Colonic mucosa (tissue), 4 donors: Measurements from ENCODE around the gene DNPEP. TPM values are rescaled to one million over a fixed set of nuclear protein-coding genes. Genes with fewer than 3 reads are reported as not detected.
A peak's percentile ranks its signal among the peaks of the same experiment; 100 is the strongest.

Experiments used
- DNase-seq: peaks from one replicate; pipeline ENCODE4 v3.0.0-alpha.2; 2020
- H3K27ac ChIP-seq: fragments of 200-600 bp; one replicate; pipeline ENCODE4 v1.8.0; 2021
- H3K27me3 ChIP-seq: fragments of 200-600 bp; one replicate; pipeline ENCODE4 v1.8.0; 2021
- H3K36me3 ChIP-seq: fragments of 200-600 bp; one replicate; pipeline ENCODE4 v1.8.0; 2021
- H3K4me1 ChIP-seq: fragments of 200-600 bp; one replicate; pipeline ENCODE4 v1.8.0; 2021; ENCODE audit warnings: mild to moderate bottlenecking
- H3K4me3 ChIP-seq: fragments of 200-600 bp; one replicate; pipeline ENCODE4 v1.8.0; 2021
- H3K9ac ChIP-seq, 2 donors: one replicate each; pipeline ENCODE4 v1.7.0; 2013; ENCODE audit warnings: control low read depth in 2 of 2, low read depth in 2 of 2, low read length in 2 of 2
- H3K9me3 ChIP-seq: fragments of 200-600 bp; one replicate; pipeline ENCODE4 v1.8.0; 2021
- CTCF ChIP-seq: fragments of 200-600 bp; IDR thresholded peaks from one replicate; pipeline ENCODE4 v1.8.0; 2022; ENCODE audit warnings: antibody characterized with exemption, mild to moderate bottlenecking
- intact Hi-C: fragments of 100-400 bp; cut with DNase I; formaldehyde crosslinking; loops from one replicate; pipeline ENCODE4 v1.14.1; 2022
- total RNA-seq, 2 donors: library from RNA; stranded (reverse); fragmentation: NEBNext Ultra II Directional in 1 of 2; extraction: Animal tissue kit (Norgen Biotek cat#: 25700) in 1 of 2; gene quantifications; one replicate each; pipeline ENCODE4 v1.2.1, GENCODE V29; 2021
- donor health status: healthy.
- donor health status: DM: no; HTN: no; CAD: no.
- donor health status: DM: no; HTN: no; CAD: no.

Gene DNPEP
- total RNA-seq, 2 donors from 2014 or later, result 96.1 to 96.7 TPM

- intact Hi-C loops, result loop anchor here (5.0 kb wide), 1 partner anchor 74 kb away; no protein-coding TSS in a partner anchor
- H3K4me3 ChIP-seq, result no peak overlapping the region
- H3K36me3 ChIP-seq, result no peaks in the 10 kb centered on the region
- DNase-seq, result peak; percentile 65
- H3K27me3 ChIP-seq, result no peaks in the 10 kb centered on the region
- no peak overlapping the region for H3K9ac ChIP-seq
- TF ChIP-seq CTCF, result peak; percentile 89
- no peak overlapping the region for H3K27ac ChIP-seq
- H3K4me1 ChIP-seq, result peaks cover 11% of the 10 kb centered on the region
- no peaks in the 10 kb centered on the region for H3K9me3 ChIP-seq
Measured at GRCh38 chr2:219402665-219403515, 15.2 kb upstream of the DNPEP start.

- DNase-seq, result no peak
- Histone ChIP-seq H3K4me1 (peaks cover 11% of the 10 kb centered on the region), H3K27ac (no peak overlapping the region), H3K36me3 (no peaks in the 10 kb centered on the region), H3K9me3 (no peaks in the 10 kb centered on the region), H3K27me3 (no peaks in the 10 kb centered on the region), H3K4me3 (no peak overlapping the region), H3K9ac (no peak overlapping the region)
- intact Hi-C loops, result loop anchor here (2.0 to 5.0 kb wide), 2 partner anchors 76 to 129 kb away; no protein-coding TSS in a partner anchor
- TF ChIP-seq CTCF, result no peak
Measured at GRCh38 chr2:219401606-219402005, 13.9 kb upstream of the DNPEP start.

- intact Hi-C loops, result loop anchor here (2.0 to 5.0 kb wide), 2 partner anchors 77 to 130 kb away; no protein-coding TSS in a partner anchor
- H3K4me3 ChIP-seq, result no peak overlapping the region
- no peak for TF ChIP-seq CTCF
- H3K27ac ChIP-seq, result no peak overlapping the region
- H3K4me1 ChIP-seq, result peaks cover 11% of the 10 kb centered on the region
- no peaks in the 10 kb centered on the region for H3K9me3 ChIP-seq
- DNase-seq, result no peak
- H3K9ac ChIP-seq, result no peak overlapping the region
- no peaks in the 10 kb centered on the region for H3K36me3 ChIP-seq
- no peaks in the 10 kb centered on the region for H3K27me3 ChIP-seq
Measured at GRCh38 chr2:219400562-219400961, 12.8 kb upstream of the DNPEP start.

DNA sequence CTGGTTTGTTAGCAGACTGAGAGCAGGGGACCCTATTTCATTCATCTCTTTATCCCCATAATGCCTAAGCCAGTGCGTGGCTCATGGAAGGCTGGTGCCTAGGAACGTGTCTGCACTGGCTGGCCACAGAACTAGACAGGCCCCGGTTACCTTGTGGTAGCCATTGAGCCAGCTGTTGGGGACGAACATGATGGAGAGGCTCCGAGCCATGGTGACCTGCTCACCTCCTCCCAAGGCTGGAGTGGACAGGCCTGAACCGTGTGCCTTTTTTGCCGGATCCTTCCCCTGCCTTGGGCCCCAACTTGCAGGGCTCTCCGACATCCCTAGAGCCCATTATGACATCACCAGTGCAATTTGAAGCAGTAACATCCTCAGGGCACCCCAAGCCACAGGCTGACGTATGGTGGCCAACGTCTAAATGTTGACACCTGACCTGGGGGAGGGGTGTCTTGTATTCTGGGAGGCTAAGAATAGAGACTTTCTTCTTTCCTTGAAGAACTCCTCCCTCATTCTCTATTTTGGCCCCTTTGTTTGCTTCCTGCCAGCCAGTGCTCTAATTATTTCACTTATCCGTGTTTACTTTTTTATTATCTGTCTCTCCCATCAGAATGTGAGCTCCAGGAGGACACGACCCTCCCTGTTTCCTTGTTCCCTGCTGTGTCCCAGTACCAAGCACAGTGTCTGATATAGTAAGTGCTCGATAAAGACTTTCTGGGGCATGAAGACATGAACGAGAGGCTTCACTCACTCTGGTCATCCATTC, 12.2 kb upstream of the DNPEP start:
- H3K27ac ChIP-seq, result peak overlapping the region; percentile 68

More for the DNA sequence above, 12.2 kb upstream of the DNPEP start:
- Histone ChIP-seq H3K36me3 (no peaks in the 10 kb centered on the region), H3K4me3 (no peak overlapping the region), H3K9me3 (no peaks in the 10 kb centered on the region), H3K4me1 (peaks cover 11% of the 10 kb centered on the region), H3K27me3 (no peaks in the 10 kb centered on the region), H3K9ac (no peak overlapping the region)
- DNase-seq, result no peak
- intact Hi-C loops, result loop anchor here (2.0 to 5.0 kb wide), 2 partner anchors 77 to 131 kb away; no protein-coding TSS in a partner anchor
- no peak for TF ChIP-seq CTCF
